GM19395 (cell line): Measurements from ENCODE around the gene NAIF1.
"Not testable (repeated sequence)": the region's sequence is repeated elsewhere in the genome, so short reads cannot be mapped to it uniquely, and the experiment has no call there.

Experiments
- ATAC-seq: cut with Tn5 transposase; IDR thresholded peaks from one replicate; pipeline ENCODE4 v1.9.1; 2021; ENCODE audit warnings: mild to moderate bottlenecking, moderate library complexity; ENCODE audit not compliant: unreplicated experiment

The NAIF1 gene

DNA sequence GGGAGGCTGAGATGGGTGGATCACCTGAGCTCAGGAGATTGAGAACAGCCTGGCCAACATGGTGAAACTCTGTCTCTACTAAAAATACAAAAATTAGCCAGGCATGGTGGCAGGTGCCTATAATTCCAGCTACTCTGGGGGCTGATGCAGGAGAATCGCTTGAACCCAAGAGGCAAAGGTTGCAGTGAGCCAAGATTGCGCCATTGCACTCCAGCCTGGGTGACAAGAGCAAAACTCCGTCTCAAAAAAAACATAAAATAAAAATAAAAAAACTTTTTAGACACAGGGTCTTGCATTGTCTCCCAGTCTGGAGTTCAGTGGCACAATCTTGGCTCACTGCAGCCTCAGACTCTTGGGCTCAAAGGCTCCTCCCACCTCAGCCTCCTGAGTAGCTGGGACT, 30.6 kb downstream of the NAIF1 start:
- not testable (repeated sequence) for ATAC-seq

DNA sequence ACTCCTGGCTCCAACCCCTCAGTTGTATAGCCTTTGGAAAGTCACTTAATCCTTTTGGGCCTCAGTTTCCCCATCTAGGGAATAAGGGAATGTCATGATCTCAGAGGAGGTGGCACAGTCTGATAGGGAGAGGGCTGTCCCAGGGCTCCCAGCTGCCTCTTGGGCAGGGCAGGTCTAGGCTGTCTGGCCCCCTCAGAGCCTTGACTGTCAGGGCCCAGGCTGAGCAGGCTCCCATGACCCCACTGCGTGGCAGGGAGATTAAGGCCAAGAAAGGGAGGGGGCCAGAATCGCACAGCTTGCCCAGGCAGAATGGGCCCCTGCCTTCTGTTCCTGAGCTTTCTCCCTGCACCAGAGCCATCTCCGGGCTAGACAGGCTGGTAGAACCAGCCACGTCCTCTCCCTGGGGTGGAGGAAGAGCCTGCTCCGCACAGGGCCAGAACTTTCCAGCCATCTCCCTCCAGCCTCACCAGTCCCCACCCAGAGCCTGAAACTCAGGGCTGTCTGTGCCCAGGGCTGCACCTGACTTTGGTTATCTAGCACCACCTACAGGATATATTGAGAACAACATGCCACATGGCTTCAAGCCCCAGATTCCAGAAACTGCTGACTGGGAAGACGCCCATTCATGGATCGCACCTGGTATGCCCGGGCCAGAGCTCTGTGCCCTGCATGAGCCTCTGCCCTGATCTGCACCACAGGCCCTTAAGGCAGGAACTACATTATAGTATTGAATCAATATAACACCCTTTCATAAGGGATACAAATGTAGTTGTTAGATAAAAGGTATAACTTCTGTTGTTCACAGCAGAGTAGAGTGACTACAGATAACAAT, 32.1 kb downstream of the NAIF1 start:
- no peak for ATAC-seq

DNA sequence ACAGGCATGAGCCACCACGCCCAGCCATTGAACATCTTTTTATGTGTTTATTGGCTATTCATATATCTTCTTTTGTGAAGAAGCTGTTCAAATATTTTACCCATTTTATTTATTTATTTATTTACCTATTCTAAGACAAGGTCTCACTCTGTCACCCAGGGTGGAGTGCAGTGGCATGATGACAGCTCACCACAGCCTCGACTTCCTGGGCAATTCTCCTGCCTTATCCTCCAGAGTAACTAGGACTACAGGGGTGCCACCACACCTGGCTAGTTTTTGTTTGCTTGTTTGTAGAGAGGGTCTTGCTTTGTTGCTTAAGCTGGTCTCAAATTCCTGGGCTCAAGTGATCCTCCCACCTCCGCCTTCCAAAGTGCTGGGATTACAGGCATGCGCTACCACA, 33.5 kb downstream of the NAIF1 start:
- ATAC-seq = no peak

DNA sequence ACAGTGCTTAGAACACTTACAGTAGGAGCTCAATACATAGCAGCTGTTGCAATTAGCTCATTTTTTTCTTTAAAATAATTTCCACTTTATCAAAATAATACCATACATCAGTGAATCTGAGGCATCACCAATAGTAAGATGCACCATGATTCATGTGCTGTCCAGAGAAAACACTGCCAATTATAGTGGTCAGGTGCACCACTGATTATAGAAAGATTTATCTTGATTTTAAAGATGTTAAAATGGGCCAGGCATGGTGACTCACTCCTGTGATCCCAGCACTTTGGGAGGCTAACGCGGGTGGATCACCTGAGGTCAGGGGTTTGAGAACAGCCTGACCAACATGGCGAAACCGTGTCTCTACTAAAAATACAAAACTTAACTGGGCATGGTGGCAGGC, 39.4 kb downstream of the NAIF1 start:
- no peak for ATAC-seq

DNA sequence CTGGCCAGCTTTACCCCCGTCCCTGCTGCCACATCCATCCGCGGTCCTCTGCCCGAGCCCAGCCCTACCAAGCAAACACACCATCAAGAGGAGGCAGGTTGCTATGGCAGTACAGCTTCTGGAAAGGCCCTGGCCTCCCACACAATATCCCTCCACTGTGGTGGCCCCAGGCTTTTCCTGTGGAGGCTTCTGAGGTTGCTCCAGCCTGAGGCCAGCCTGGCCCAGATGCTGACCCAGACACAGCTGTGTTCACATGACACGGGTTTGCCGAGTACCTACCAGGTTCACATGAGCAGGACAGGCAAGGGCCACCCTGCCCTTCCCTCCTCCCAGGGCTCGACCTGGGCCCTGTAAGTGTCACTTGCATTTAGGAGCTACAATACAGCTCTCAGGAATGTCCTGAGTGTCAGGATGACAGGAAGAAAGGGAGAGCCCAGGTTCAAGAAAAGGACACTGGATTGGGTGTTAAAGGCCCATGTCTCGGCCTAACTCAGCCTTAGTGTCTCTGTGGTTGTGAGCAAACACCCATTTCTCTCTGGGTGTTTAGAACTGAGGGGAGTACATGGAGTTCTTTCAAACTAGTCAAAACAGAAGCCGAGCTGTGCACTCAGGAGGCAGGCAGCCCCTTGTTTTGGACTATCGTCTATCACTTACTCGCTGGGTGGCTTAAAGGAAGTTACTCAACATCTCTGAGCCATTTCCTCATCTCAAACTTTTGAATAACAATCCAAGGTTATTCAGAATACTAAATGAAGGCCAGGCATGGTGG, 40.2 kb downstream of the NAIF1 start:
- ATAC-seq = no peak

DNA sequence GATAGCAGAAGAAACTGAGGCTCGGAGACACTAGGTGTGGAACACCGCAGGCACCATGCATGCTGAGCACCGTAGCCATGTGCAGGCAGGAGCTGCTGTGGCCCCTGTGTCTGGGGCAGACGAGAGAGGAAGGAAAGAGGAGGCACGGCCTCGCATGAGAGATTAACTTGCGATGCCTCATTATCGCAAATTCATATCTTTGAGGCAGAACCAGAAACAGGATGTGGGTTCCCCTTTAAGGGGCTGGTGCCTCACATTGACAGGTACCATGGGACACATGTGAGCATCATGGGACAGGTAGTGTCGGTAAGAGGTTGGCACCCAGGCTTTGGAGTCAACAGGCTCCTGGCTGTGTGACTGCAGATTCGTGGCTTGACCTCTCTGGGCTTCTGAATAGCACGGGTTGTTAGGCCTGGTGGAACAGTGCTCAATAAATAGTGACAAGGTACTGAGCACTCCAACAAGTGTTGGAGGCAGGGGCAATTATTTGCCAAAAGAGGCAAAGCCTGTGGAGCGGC, 40.8 kb downstream of the NAIF1 start:
- no peak for ATAC-seq

DNA sequence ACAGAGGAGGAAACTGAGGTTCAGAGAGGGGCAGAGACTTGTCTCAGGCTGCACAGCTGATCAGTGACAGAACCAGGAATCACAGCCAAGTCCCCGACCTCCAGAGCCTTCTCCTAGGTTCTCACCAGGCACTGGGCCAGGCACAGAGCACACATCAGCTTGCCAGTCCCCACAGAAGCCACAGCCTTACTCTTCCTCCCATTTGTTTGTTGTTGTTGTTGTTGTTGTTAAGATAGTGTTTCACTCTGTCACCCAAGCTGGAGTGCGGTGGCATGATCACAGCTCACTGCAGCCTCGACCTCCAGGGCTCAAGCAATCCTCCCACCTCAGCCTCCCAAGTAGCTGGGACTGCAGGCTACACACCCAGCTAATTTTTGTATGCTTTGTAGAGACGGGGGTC, 41.4 kb downstream of the NAIF1 start:
- no peak for ATAC-seq

DNA sequence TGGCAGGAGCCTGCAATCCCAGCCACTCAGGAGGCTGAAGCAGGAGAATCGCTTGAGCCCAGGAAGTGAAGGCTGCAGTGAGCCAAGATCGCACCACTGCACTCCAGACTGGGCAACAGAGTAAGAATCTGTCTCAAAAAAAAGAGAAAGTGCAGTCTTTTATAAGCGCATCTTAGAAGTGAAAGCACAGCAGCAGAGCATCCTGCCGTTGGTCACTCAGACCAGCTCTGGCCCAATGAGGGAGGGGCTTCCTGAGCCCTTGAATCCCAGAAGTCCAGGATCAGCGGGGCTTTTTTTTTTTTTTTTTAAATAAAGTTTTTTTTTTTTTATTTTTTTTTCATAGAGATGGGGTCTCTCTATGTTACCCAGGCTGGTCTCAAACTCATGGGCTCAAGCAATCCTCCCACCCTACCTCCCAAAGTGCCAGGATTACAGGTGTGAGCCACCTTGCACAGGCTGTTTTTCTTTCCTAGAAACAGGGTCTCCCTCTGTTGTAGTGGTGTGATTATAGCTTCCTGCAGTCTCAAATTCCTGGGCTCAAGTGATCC, 42.3 kb downstream of the NAIF1 start:
- ATAC-seq = no peak

DNA sequence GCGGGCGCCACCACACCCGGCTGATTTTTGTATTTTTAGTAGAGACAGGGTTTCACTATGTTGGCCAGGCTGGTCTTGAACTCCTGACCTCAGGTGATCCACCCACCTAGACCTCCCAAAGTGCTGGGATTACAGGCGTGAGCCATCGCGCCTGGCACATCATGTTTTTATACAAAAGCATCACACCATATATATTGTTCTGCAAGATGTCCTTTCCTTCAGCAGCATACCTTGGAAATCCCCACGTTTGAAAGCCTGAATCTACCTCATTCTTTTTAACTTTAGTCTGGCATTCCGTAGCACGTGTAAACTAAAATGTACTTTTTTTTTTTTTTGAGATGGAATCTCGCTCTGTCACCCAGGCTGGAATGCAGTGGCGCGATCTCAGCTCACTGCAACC, 43.4 kb downstream of the NAIF1 start:
- ATAC-seq = not testable (repeated sequence)

DNA sequence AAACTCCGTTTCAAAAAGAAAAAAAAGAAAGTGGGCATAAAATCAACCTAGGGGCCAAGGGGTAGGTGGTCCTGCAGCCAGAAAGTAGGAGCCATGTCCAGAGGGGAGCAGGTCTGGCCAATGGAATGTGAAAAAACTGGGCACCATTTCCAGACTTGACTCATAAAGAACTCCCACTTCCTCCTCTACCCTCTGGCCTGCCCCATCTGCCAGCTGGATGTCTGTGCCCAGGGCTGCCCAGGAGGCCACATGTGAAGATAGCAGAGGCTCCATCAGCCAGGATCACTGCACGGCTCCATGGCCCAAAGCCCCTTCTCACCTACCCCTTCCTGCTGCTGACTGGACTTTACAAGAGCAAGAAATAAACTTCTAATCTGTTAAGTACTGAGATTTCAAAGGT, 44.2 kb downstream of the NAIF1 start:
- no peak for ATAC-seq

DNA sequence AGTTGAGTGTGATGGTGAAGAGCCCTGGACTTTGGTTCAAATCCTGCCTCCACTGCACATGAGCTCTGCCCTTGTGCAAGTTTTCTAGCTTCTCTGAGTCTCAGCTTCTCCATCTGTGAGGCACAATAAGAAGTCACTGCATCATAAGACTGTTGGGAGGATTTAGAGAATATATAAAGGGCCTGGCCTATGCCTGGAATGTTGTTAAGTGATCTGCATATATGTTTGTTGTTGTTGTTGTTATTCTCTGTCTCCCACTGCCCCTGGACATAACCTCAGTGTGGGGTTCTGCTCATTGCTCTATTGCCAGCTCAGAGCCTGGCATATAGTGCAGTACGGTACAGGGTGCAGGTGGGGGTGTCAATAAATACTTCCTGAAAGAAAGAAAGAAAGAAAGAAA, 46.0 kb downstream of the NAIF1 start:
- ATAC-seq = no peak

DNA sequence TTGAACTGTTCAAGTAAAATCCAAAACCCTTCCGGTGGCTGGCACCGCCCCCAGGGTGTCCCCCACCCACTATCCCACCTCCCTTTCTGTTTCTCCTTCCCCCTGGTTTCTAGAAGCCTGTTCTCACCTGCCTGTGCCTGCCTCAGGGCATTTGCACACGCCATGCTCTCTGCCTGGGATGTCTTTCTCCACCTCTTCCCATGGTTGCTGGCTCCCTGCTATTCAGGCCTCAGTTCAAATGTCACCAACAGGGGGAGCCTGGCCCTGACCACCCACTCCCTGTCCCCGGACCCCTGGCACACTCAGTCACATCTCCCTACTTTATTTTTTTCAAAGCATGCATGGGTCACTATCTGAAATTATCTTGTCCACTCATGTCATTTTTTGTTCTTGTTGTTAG, 46.4 kb downstream of the NAIF1 start:
- no peak for ATAC-seq

DNA sequence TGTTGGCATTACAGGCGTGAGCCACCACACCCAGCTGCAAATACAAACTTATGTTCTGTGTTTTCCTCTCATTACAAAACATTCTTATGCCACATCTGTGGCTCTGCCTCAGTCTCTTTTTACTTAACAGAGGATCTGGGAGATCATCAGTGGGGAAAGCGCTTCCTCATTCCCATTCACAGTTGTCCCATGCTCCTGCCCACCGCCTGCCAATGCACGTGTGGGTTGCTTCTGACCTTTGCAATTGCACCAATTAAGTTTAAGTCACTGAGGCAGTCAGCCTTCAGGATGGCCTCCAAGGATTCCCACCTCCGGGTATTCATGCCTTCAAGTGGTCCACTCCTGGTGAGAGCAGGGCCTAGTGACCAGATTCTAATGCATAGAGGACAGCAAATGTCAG, 51.4 kb downstream of the NAIF1 start:
- no peak for ATAC-seq
